NCI-H1048 (cell line): ENCODE measurements around the gene TRIB2.

ENCODE experiments used
- DNase-seq: peaks from one replicate; lab custom pipeline; 2025; lab: John Stamatoyannopoulos, UW

The TRIB2 gene

DNA sequence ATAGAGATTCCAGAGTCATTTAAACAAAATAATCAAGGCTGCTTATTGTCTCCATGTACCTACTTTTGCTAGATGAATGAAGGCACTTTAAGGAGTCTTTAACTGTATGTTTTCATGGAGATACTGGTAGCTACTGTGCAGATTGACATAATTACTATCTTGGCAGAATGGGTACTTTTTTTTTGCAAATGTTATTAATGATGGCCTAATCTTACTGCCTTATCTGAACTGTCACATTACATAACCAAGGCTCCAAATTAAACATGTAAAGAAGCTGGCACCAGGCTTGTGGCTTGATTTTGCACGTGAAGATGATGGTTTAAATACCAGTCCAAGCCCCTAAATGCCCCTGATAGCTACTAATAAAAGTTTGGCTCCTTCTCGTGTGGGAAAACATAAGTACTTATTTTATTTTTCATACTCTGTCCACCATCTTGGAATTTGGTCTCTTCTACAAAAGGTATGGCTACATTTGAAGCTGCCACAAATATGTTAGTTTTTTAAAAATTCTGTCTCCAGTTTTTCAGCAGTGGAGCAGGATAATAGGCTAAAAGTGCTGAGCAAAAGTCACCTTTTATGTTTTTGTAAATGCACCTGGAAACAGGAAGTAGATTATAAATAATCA is 4.1 kb downstream of the TRIB2 start:
- no peak for DNase-seq

DNA sequence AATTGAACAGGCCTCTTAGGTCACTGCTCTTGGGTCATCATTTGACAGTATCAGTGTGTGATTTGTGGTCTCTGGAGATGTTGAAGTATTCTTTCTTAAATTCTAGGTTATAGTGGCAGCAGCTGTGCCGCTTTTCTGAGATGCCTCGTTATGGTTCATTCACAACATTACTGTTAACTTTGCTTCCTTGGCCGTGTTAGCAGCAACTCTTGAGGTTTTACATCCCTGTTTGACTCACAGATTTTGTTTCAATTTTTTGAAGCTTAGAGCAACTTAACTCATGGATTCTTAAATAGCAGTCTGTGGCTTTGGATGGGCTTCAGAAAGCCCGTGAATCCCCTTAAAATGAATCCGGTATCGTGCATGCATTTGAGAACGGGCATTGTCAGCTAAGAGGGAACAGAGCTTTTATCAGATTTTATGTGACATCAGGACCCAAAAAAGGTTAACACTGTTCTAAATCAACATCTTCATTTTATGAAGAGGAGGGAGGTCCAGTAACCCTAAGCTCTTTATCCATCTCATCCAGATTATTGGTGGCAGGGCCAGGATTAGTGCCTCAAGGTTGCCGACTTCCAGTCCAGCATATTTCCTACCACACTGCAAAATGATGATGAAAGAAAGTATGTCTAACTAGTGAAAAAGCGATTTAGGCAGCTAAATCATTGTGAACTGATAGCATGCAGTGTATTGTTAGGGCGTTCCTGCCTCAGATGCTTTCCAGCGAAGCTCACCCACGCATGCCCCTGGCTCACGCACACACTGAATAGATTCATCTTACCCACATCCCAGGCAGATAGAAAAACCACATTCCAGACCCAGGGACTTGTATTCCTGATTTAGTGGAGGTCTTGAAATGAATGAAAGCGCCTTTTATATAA is 5.1 kb downstream of the TRIB2 start:
- no peak for DNase-seq

DNA sequence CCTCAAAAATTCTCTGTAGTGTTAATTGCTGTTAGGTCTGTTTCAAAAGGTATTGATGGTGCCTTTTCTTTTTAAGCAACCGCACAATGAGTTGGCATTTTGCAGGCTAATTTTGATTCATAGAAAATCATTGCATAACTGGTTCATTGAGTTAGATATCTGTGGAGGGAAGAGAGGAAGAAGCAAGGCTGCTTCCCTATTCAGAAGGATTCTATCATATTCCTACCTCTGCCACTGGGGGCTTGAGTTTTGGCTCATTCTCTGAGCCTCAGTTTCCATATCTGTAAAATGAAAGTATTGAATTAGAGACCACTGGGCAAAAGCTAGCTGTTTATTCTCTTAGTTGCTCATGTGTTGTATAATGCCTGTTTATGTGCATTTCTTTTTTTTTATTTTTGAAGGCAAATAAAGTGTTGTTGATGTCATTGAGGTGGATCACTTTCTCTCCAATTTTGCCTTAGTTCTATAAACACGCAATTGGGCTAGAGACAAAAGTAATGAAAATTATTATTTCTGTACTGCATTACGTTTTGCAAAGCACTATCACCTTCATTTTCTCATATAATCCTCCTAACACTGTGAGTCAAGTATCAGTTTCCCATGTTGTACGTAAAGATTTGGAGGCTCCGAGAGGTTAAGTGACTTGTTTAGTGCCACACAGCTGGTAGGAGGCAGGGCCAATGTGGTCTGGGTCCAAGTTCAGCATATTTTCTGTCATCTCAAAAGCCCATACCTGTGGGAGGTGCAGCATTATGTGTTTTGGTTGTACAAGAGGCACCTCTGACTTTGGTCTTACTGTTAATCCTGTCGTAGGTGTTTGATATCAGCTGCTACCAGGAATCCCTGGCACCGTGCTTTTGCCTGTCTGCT is 5.9 kb downstream of the TRIB2 start:
- DNase-seq: no peak

DNA sequence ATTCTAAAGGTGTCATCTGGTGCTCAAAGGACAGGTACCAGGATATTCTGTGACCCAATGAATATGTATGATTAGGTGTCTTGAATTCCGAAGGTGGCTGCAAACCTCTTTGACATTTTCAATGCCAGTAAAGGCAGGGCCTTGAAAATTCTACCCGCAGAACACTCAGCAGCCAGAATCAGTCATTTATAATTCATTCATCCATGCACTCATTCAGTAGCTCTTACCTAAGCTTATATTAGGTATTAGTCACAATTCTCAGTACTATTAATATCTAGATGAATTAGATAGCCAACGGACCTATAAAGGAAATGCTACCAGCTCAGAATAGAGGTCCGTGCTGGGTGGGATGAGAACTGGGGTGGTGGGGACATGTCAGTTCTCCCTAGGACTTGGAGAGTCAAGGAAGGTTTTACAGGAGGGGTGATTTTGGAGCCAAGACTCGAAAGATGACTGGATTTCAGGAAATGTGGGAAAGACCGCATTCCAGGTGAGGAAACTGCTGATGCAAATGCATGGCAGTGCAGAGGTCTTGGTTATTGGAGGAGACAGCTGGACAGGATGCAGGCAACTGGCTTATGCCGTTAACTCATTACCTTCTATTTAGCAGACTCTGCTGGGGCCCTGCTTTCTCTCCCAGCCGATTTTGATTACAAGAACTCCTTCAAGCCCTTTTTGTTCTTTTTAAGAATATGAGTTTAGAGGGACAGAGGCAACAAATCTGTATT is 7.2 kb downstream of the TRIB2 start:
- DNase-seq: no peak

DNA sequence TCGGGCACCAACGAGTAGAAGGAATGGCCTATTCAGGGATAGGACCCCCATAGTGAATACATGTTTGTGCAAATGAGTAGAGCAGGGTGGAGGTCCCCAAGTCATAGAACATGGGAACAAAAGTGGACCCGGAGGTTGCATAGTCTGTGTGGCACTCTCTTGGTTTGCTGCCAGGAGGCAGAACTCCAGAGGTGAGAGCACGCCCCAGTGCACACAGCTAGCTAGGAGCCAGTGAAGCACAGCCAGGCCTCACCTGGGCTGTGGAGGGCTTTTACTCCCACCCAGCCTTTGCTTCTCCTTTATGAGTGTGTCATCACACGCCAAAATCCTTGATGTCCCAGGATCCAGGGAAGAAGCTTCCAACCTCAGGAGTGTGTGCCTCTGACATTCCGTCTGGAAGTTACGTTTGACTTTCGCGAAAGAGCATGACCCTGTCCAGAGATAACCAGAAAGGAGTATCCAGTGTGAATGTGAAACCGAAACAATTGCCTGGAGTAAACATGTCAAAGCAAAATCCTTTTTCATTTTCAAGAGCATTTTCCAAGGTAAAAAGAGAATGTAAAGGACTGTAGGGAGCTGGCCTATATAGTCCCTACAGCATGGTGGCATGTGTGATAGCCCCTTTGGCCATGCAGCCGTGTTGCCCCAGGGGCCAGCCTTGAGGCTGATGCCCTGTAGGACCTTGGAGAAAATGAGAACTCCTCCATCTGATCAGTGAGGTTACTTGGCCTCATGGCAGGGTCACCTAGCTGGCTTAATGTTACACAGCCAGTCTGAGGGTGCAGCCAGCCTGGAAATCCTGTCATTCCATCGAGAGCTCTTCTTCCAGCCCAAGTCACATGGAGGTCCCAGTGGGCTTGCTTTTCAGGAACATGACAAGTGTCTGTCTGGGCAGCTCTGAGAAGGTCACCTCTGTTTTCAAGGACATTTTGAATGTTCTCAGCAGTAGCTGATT is 8.8 kb downstream of the TRIB2 start:
- no peak for DNase-seq

DNA sequence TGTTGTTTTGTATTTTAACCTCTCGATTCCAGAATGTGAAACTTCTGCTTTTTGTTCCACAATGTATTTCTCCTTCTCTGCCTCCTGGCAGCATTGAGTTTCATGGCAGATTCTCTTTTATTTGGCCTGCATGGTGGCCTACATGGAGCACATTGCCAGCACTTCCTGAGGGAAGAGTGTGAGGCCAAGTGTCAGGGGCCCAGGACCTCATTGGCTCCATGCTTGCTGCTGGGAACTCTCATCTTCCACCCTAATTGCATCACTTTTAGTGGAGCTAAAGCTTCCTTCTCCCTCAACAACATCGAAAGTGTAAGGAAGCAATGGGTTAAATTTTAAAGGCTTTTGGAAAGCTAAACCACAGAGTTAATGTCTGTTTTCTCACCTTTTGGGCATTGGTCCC is 9.5 kb downstream of the TRIB2 start:
- no peak for DNase-seq

DNA sequence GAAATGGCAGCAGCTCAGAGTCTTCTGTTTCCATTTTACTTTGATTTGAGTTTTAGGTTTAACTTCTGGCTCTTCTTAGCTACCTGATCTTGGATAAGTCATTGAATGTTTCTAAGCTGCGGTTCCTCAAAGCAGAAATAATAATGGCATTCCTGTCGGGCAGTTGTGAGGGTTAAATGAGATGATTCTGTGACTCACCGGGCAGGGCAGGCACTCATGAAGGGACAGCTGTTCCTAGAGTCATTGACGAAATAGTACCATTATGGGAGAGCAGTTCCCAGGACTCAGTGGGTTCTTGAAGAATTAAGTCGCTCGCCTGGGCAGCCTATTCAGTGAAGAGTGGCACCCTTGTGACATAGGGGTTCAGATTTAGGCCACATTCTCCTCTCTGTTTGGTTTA is 10.3 kb downstream of the TRIB2 start:
- DNase-seq: no peak

DNA sequence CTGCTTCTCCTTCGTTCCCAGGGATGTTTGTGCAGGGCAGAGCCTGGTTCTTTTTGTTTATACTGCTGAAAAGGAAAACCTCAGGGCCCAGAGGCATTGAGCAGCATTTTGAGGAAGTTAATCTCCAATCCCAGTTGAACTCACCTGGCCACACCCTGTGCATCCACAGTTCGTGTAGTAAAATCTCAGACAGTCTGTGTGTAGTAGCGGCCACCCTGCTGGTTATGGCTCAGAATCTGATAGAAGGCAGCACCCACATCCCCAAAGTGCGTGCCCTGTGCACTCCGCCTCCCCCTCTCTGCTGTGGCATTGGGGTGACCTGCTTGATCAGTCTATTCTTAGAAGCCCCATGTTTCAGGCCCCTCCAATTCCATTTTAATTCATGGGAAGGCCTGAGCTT is 10.9 kb downstream of the TRIB2 start:
- no peak for DNase-seq

DNA sequence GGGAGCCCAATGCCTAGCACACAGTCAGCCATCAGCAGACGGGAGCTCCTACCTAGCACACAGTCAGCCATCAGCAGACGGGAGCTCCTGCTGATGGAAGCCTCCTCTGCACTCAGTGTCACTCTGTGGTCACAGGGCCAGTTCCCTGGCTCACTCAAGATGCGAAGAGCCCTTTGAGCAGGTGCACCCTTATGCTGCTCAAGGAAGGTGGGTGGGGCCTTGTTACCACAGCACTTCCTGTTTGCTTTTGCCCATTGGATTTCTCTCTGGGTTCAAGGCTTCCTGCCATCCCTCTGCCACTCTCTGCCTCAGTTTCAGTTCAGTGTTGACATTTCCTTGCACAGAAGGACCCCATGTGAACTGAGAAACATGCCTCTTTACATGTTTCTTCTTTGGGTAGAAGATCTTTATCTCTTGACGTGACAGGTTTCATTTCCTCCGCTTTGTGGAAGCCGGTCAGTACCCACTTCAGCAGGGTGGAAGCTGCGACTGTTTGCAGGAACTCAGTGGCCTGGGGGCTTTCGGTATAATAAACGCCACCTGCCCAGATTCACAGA is 11.6 kb downstream of the TRIB2 start:
- DNase-seq: no peak

DNA sequence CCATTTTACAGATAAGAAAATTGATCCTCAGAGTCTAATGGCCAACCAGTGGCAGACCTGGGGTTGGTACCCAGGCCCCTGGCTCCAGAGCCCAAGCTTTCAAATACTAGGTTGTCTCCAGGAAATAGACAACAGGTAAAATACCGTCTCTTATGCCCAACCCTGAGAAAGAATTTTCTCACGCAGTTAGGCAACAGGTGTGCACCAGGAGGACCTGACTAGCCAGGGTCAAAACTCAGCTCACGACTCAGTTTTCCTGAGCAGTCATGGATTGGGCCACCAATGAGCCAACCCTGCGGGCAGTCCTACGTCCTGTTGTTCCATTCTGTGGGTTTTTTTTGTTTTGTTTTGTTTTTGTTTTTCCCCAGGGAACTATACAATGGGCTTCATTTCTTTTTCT is 13.5 kb downstream of the TRIB2 start:
- no peak for DNase-seq

DNA sequence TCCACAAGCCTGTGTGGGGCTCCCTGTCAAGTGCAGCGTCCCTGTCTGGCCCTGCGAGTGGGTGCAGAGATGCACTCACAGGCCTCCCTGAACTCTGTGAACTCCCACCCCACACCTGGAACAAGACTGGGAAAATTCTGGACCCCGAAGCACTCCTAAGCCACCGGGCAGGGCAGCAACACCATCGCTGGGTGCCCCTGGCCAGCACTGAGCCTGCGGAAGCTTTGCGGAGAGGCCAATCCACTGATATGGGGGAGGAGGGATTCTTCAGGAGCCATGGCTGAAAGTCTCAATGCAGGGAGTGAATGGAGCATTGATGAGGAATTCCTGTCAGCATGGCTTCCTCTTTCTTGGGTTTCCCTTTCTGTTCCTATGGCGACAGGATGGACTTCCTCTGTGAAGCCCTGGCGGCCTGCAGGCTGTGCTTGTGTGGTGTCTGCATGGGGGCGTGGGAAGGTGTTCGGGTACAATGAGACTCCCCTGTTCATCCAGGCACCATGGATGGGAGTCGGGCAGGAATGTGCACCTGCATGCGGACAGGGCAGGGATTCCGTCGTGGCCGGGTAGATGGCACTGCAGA is 15.1 kb downstream of the TRIB2 start:
- no peak for DNase-seq

DNA sequence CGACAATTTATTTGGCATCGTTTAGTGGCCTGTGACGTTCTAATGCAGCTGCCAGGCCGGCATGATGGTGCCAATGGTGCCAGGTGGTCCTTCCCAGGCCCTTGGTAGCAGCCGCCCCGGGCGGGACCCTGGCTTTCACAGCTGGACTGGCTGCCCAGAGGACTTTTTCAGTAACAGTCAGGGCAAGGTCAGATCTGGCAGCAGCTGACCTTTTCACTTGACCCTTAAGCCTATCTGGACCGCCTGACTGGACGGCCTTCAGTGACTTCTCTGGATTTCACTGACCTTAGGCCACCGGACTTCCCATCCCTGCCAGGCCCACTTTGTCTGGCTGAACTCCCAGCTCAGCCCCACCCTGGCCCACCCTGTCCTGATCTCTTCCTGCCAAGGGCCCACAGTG is 15.9 kb downstream of the TRIB2 start:
- DNase-seq: no peak

DNA sequence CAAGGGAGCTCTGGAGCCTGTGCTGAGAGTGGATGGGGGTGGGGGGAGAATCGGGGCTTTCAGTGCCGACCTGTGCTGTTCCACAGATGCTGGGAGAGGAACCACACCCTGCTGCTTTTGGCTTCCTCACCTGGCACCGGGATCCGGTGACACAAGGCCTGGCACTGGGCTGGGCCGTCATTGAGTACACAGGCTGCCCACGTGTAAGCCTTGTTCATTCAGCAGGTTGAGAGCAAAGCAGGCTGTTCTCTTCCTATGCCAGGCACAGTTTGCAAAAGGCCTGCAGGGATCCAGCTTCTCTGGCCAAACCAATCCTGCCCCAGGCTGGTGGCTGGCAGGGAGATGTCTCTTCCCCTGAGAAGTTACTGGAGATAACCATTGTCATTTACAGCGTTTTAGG is 17.1 kb downstream of the TRIB2 start:
- no peak for DNase-seq

DNA sequence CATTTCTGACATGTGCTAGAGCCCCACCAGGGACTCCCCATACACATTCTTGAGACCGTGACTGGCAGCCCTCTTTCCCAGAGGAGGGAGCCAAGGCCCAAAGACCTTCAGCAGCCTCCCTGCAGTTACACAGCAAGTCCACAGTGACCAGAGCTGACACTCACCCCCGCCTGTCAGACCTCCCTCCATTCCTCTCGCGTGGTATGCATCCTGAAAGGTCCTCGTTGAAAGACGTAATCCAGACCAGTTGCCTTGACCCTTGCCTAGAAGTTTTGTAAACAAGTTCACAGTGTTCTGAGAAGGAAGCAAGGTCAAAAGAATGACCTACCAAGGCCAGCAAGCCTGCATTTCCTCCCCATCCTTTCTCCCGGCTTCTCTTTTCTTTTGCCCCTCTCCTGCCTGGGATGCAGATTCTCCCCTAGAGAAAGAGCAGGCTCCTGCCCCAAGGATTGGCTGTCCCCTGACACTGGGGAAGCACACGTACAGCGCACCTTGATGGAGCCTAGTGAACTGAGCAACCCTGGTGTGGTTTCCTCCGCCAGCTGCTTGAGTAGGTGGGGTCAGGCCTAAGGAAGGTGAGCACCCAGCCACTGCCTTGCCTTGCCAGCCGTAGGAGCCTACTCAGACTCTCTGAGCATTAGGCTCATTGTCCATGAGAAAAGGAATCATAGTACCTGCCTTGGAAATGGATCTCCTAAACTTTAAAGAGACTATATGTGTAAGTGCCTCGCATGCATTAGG is 18.3 kb downstream of the TRIB2 start:
- DNase-seq: no peak

DNA sequence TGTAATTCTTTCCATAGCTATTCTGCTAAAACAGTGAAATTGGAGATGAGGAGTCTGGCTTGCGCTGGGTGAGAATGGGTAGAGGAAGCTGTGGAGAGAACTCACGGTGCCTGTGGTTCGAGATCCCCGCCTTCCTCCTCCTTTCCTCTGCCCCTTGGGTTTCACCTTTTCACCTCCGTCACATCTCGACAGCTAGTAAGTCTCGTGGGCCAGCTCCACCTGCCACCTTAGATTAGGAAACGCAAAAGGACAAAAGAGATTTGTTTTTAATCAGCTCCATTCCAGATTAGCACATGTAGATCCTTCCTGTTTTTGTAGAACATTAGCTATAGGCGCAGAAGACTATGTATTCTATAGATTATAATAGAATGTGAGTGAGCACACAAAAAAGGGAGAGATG is 20.6 kb downstream of the TRIB2 start:
- no peak for DNase-seq

DNA sequence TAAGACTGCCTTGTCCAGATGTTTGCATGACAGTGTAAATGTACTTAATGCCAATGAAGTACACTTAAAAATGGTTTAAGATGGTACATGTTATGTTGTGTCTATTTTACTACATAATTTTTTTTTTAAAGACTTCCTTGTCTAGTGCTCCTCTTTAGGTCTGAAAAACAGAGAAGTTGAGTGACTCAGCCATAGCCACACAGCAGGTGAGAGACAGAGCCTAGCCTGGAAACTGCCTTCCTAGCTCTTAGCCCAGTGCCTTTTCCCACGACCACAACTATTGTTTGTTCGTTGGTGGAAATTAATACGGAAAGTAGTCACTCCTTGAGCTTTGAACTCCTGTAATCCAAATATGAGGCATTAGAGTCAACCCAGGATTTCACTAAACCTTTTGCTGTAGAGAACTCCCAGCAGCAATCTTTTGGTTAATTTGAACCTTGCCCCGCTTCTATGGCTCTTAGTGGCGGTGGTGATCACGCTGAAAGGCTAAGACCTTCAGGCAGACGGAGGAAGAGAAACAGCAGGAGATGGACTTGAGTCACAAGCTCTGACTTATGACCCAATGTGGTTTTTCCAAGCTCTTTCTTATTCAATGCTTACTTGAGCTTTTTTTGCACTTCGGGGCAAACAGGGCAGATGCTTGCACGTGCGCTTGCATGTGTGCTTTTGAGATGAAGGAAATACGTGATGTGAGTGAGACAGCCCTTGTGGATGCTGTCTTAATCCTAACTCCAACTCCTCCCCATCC is 21.2 kb downstream of the TRIB2 start:
- DNase-seq: no peak

DNA sequence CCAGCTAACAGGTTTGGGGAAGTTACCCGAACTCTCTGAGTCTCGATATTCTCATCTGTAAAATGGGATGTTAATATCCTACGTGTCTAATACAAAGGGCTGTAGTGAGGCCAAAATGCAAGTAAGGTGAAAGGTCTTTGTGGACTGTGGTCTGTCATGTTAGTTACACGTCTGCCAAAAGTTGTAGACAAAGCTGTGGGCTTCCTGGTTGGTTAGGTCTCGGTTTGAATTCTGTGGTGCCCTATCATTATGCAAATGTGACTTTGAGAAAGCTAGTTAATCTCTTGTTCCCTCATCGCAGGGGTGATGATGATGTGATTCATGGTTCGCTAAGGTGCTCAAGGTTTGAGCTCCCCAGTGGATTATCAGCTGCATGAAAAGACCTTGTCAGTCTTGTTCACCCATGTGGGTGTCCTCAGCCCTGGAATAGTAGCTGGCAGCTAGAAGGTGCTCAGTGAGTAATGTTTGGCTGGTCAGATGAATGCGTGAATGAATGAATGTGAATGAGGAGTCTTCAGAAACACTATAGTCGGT is 23.1 kb downstream of the TRIB2 start:
- DNase-seq: no peak

DNA sequence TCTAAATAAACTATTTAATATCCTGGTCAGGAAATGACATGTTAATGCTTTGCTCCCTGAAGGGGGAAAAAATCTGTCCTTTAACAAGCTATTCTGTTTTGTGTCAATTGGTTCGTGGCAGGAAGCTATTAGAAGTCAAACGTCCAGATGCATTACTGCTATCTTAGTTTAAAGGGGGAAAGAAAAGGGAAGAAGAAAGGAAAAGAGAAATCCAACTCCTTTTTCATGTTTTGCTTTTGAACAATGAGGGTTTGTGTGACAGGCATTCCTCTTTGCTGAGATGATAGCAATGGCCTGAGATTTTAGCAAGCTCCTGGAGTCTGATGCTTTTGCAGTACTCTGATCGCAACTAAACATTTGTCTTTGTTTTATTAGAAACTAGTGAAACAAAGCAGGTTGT is 24.6 kb downstream of the TRIB2 start:
- DNase-seq: no peak

DNA sequence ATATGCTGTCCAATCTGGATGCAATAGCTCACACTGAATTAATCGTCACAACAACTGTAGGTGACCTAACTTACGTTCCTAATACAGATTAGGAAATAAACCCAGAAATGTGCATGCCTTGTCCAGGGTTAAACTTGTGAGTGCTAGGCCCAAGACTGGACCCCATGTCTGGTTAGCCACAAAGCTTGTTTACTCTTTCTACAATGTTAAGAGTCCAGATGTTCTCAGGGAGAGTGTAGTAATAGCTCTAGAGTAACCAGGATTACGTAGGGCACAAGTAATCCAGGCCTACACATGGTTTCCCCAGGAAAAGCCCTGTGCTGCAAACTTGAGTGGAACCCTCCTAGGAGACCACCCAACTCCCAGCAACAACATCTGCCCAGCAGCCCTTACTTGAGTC is 26.2 kb downstream of the TRIB2 start:
- DNase-seq: no peak
